ENCODE measurements around the gene PPP6R3. TPM values are rescaled to one million over a fixed set of nuclear protein-coding genes. Genes with fewer than 3 reads are reported as not detected.

PPP6R3 gene
- total RNA-seq, 1 experiment from 2014 or later: 138 TPM

GRCh38 chr11:68598816-68599653 is 138.5 kb downstream of the PPP6R3 start:
- Histone ChIP-seq H2BK15ac (ENCODE audit: low read depth, low read length) (no peak overlapping the region), H3K9me3 (ENCODE audit: control insufficient read depth, low read depth, low read length) (no peaks in the 10 kb centered on the region), H3K4me1 (ENCODE audit: insufficient read depth, low read length) (no peaks in the 10 kb centered on the region), H3K4me2 (ENCODE audit: insufficient read depth, insufficient read length, low read length) (no peak overlapping the region), H3K23ac (ENCODE audit: insufficient read length, low read depth, low read length) (no peak overlapping the region), H2BK20ac (ENCODE audit: low read depth, low read length, poor library complexity, severe bottlenecking) (no peak overlapping the region), H2BK12ac (ENCODE audit: insufficient read length, low read depth, low read length) (no peak overlapping the region), H2AFZ (ENCODE audit: low read length) (no peak overlapping the region), H4K91ac (ENCODE audit: insufficient read length, low read depth, low read length) (no peak overlapping the region), H3K79me2 (ENCODE audit: insufficient read depth, low read length) (no peaks in the 10 kb centered on the region), H2BK5ac (ENCODE audit: insufficient read length, low read length) (no peak overlapping the region), H3K79me1 (ENCODE audit: insufficient read depth, low read depth, low read length, poor library complexity, severe bottlenecking) (no peaks in the 10 kb centered on the region), H3K56ac (ENCODE audit: insufficient read length, low read depth, low read length) (no peak overlapping the region), H3K27ac (ENCODE audit: insufficient read length, low read depth, low read length) (no peak overlapping the region), H3K14ac (ENCODE audit: insufficient read depth, low read length) (no peak overlapping the region), H3K27me3 (ENCODE audit: insufficient read depth, low read length) (no peaks in the 10 kb centered on the region), H3K4ac (ENCODE audit: low read depth, low read length) (no peak overlapping the region), H3K18ac (ENCODE audit: insufficient read length, low read depth, low read length) (no peak overlapping the region), H4K5ac (ENCODE audit: insufficient read length, low read depth, low read length) (no peak overlapping the region), H3T11ph (ENCODE audit: low read length) (no peak overlapping the region), H4K20me1 (ENCODE audit: control insufficient read depth, insufficient read depth, insufficient read length) (no peaks in the 10 kb centered on the region), H4K8ac (replicated peaks; ENCODE audit: insufficient read length, low read depth, low read length) (no peak overlapping the region), H2AK5ac (ENCODE audit: insufficient read length, low read length) (no peak overlapping the region), H3K23me2 (ENCODE audit: insufficient read length, low read depth, low read length, poor library complexity, severe bottlenecking) (no peaks in the 10 kb centered on the region), H3K9ac (ENCODE audit: extremely low read depth, insufficient read length, low read length) (no peak overlapping the region), H2BK120ac (ENCODE audit: low read depth, low read length, poor library complexity, severe bottlenecking) (no peak overlapping the region)
- WGBS (ENCODE audit: extremely low coverage, insufficient read length, low lambda C conversion rate): no CpG with 5 or more reads among the region's 7 CpGs
- Mint-ChIP-seq H3K27me3 (ENCODE audit: low read depth) (no peaks in the 10 kb centered on the region), H3K36me3 (ENCODE audit: insufficient read depth in 1 of 3, low read depth in 3 of 3) (peaks cover 66 to 91% (median 88%) of the 10 kb centered on the region in 3 experiments), H3K27ac (0 out of 7 replicates have a peak overlapping the region, but pooled peaks of 1 of the 3 experiments have one; percentile 66), H3K4me3 (no peak overlapping the region), H3K4me1 (no peaks in the 10 kb centered on the region; a peak in 1 of 4 replicates), H3K9me3 (no peaks in the 10 kb centered on the region)
- DNase-seq: no peak
- TF ChIP-seq, protein P1, sequence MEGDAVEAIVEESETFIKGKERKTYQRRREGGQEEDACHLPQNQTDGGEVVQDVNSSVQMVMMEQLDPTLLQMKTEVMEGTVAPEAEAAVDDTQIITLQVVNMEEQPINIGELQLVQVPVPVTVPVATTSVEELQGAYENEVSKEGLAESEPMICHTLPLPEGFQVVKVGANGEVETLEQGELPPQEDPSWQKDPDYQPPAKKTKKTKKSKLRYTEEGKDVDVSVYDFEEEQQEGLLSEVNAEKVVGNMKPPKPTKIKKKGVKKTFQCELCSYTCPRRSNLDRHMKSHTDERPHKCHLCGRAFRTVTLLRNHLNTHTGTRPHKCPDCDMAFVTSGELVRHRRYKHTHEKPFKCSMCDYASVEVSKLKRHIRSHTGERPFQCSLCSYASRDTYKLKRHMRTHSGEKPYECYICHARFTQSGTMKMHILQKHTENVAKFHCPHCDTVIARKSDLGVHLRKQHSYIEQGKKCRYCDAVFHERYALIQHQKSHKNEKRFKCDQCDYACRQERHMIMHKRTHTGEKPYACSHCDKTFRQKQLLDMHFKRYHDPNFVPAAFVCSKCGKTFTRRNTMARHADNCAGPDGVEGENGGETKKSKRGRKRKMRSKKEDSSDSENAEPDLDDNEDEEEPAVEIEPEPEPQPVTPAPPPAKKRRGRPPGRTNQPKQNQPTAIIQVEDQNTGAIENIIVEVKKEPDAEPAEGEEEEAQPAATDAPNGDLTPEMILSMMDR (conservative IDR thresholded peaks at IDR 0.05): no peak

All from H9 (cell line).